Activated T-cell treated with anti-CD3 and anti-CD28 coated beads for 24 hours (primary cell): ENCODE measurements around the gene ZFR2.
A peak's percentile ranks its signal among the peaks of the same experiment; 100 is the strongest.
"Not testable (repeated sequence)": the region's sequence is repeated elsewhere in the genome, so short reads cannot be mapped to it uniquely, and the experiment has no call there.

Experiments
- DNase-seq: peaks from one replicate; pipeline ENCODE4 v3.0.0-alpha.2; 2020; ENCODE audit warnings: low read depth

The ZFR2 gene

GRCh38 chr19:3836887-3837286, 32.0 kb downstream of the ZFR2 start:
- no peak for DNase-seq

DNA sequence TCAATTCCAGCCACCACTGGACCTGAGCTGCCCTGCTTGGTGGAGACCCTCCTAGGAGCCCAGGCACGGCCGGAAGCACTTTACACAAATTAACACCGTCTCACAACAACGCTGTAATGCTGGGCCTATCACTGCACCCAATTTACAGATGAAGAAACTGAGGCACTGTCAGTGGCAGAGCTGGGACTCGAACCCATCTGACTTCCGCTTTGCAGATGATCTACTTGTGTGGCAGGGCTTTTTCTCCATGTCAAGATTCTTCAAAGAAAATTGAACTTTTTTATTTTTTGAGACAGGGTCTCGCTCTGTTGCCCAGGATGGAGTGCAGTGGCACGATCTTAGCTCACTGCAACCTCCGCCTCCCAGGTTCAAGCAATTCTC, 33.8 kb downstream of the ZFR2 start:
- no peak for DNase-seq

DNA sequence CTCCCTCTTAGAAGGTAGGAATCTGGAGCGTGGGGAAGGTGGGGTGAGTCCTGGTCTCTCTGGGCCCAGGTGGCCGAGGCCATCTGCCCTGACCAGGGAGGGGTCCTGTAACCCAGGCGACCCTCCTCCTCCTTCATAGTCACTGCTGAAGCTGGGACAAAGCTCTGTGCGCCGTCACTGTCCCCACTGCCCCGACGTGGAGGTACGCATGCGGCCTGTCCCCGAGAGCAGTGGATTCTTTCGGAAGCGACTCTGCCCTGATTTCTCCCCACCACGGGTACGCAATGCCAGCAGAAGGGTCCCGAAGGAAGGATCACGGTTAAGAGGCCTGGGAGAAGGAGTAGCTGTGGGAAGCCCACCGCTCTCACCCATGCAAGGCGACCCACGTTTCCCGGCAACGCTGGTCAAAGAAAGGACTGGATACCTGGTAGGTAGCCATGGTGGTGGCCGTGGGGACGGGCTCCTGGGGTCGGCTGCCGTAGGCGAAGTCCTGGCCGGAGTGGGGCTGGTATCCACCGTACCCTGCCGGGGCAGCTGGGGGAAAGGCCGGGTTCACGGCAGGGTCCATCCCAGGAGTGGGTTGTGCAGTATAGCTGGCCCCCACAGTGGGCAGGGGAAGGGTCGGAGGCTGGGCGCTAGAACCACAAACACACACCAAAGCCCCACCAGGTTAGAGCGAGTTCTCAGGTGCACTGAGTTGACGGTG, 34.3 kb downstream of the ZFR2 start:
- no peak for DNase-seq

- no peak for DNase-seq
Observed at GRCh38 chr19:3833578-3834348, 35.1 kb downstream of the ZFR2 start.

GRCh38 chr19:3832001-3832400, 36.8 kb downstream of the ZFR2 start:
- no peak for DNase-seq

GRCh38 chr19:3831601-3832000, 37.2 kb downstream of the ZFR2 start:
- DNase-seq: no peak

GRCh38 chr19:3830621-3831589, 37.9 kb downstream of the ZFR2 start:
- no peak for DNase-seq

DNA sequence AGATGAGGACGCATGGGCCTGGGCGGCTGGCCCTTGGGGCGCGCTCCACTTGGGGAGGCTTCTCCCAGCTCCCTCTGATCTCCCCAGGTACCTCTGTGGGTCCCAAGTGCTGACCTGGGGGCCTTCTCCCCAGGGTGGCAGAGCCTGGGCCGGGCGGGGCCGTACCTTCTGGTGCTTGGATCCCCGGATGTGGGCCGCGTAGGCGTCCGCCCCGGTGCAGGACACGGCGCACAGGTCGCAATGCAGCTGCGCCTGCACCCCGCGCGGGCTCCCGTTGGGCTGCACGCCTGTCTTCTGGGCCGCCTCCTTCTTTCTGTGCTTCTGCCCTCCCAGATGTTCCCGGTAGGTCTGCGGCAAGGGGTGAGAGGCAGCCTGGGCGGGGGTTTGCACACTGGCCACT, 41.5 kb downstream of the ZFR2 start:
- no peak for DNase-seq

GRCh38 chr19:3826163-3826562, 42.7 kb downstream of the ZFR2 start:
- DNase-seq: no peak

GRCh38 chr19:3825286-3825956, 43.4 kb downstream of the ZFR2 start:
- DNase-seq: no peak

DNA sequence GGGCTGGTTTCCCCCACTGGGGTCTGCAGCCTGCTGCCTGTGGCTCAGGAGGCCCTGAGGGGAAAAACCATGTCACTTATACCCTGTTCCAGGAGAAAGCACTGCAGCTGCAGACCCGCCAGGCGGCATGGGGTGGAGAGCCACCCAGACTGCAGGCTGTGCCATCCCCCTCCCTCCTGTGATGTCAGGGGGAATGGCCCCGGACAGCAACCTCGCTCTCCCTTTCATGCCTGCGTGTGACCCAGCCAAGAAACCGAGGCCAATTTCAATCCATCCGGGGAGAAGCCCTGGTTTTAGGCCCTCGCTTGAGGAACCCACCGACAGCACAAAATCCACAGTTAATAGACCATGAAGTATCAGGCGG, 45.5 kb downstream of the ZFR2 start:
- DNase-seq: no peak

DNA sequence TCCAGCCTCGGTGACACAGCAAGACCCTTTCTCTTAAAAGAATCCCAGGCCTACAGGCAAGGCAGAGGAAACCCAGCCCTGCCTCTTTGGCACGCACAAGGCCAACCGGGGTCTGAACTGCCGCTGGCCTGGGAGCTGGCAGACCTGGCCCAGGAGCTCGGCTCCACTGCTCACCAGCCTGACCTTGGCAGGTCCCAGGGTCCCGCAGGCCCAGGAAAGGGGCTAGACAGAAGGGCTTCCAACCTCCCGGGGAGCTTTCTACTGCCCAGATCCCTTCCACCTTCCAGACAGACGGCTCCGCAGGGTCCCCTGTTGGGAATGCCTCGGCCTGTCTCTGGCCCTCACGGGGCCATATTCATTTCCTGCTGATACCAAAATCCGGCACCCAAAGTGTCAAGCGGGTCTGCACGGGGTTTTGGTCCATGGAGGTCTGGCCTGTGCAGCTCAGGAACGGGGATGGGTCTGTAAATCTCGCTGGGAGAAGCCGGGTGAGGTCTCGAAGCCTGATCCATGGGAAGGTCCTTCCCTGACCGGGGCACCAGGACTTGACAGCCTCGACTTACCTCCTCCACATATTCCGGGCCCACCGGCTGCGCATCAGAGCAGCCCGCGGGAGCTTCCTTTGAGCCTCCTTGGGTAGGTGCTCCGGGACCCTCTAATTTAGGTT, 46.0 kb downstream of the ZFR2 start:
- DNase-seq: no peak

DNA sequence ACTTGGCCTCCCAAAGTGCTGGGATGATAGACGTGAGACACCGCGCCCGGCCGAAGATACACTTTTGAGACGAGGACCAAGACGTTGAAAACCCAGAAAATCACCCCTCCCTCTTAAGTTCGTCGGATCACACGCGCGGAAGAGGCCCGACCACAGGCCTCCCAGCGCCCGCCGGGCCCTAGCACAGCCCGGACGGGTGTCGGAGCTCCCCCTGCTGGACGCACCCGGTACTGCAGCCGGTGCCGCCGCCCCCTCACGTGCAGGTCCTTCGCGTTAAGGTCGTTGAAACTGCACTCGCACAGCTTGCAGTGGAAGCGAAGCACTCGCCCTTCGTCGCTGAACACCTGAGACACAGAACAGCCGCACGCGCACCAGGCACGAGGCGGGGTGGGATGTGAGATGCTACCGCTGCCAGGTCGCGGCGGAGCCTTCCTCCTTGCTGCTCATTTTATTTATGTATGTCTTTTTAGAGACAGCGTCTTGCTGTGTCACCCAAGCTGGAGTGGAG, 46.9 kb downstream of the ZFR2 start:
- DNase-seq: peak; percentile 82

GRCh38 chr19:3821156-3821555, 47.7 kb downstream of the ZFR2 start:
- DNase-seq: no peak

- no peak for DNase-seq
Observed at GRCh38 chr19:3819989-3820388, 48.8 kb downstream of the ZFR2 start.

GRCh38 chr19:3818918-3819317, 49.9 kb downstream of the ZFR2 start:
- DNase-seq: no peak

- peak; percentile 44 for DNase-seq
Observed at GRCh38 chr19:3818466-3818865, 50.4 kb downstream of the ZFR2 start.

GRCh38 chr19:3817761-3818160, 51.1 kb downstream of the ZFR2 start:
- DNase-seq: no peak

DNA sequence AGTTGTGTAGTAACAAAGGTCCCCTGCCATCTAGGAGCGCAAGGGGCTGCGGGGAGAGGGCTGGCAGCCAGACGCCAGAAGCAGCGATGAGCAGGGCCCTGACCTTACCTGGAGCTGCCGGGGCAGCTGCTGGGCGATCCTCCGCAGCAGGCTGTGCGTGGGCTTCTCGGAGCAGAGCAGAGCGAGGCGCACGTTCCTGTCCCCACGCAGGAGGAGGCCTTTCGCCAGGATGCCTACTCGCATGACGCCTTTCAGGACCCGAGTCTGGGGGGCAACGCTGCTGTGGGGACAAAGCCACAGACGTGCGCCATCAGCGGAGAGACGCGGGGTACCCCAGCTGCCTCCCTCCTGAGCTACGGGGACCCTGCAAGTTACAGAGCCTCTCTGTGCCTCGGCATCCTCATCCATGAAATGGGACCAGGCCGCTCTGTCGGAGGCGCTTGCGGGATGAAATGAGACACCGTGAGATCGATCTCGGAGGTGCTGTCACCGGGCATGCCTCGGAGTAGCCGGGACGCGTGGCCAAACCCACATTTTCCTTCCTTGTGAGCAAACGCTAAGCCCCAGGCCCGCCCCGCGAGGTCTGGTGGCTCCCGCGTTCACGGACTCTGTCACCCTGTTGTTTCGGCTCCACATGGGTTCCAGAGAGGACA, 52.1 kb downstream of the ZFR2 start:
- no peak for DNase-seq

GRCh38 chr19:3816148-3816547, 52.7 kb downstream of the ZFR2 start:
- DNase-seq: not testable (repeated sequence)

- no peak for DNase-seq
Observed at GRCh38 chr19:3814648-3815047, 54.2 kb downstream of the ZFR2 start.
